G401 (cell line): Measurements from ENCODE around the gene MYO1F. TPM values are rescaled to one million over a fixed set of nuclear protein-coding genes. Genes with fewer than 3 reads are reported as not detected.
"Not testable (repeated sequence)": the region's sequence is repeated elsewhere in the genome, so short reads cannot be mapped to it uniquely, and the experiment has no call there.

Experiments used
- DNase-seq: peaks from one replicate; pipeline ENCODE4 v3.0.0-alpha.2; 2015; ENCODE audit warnings: low spot score
- in situ Hi-C: cut with HindIII; loops from 2 replicates; pipeline ENCODE4 v1.10.0; 2016; ENCODE audit warnings: low sequenced_read_pairs, mixed read lengths
- total RNA-seq: library from RNA; depleted of rRNA; stranded (reverse); fragments of >200 nt; shearing (Covaris generic); gene quantifications from 2 replicates; pipeline ENCODE4 v1.2.3, GENCODE V29; 2014

Gene MYO1F
- total RNA-seq, 1 experiment from 2014 or later = not detected

- in situ Hi-C loops = no loop called here
- DNase-seq = no peak
Measured at GRCh38 chr19:8605514-8605913, 28.3 kb upstream of the MYO1F start.

- in situ Hi-C loops = no loop called here
- no peak for DNase-seq
Measured at GRCh38 chr19:8601796-8602195, 24.6 kb upstream of the MYO1F start.

- no peak for DNase-seq
- in situ Hi-C loops = no loop called here
Measured at GRCh38 chr19:8600816-8601215, 23.6 kb upstream of the MYO1F start.

GRCh38 chr19:8600064-8600463, 22.8 kb upstream of the MYO1F start:
- DNase-seq = no peak
- in situ Hi-C loops = no loop called here

- DNase-seq = no peak
- in situ Hi-C loops = no loop called here
Measured at GRCh38 chr19:8596168-8596567, 18.9 kb upstream of the MYO1F start.

GRCh38 chr19:8595651-8596050, 18.4 kb upstream of the MYO1F start:
- in situ Hi-C loops = no loop called here
- no peak for DNase-seq

GRCh38 chr19:8593931-8594330, 16.7 kb upstream of the MYO1F start:
- in situ Hi-C loops = no loop called here
- DNase-seq = no peak

GRCh38 chr19:8592231-8593009, 15.2 kb upstream of the MYO1F start:
- in situ Hi-C loops = no loop called here
- DNase-seq = peak; percentile 22

- DNase-seq = no peak
- in situ Hi-C loops = no loop called here
Measured at GRCh38 chr19:8589177-8589714, 12.0 kb upstream of the MYO1F start.

- DNase-seq = no peak
- in situ Hi-C loops = no loop called here
Measured at GRCh38 chr19:8585894-8586750, 8.9 kb upstream of the MYO1F start.

GRCh38 chr19:8584965-8585893, 8.0 kb upstream of the MYO1F start:
- in situ Hi-C loops = no loop called here
- DNase-seq = no peak

GRCh38 chr19:8580710-8581281, 3.6 kb upstream of the MYO1F start:
- DNase-seq = peak; percentile 28
- in situ Hi-C loops = no loop called here

GRCh38 chr19:8578642-8579265, 1.5 kb upstream of the MYO1F start:
- peak; percentile 35 for DNase-seq
- in situ Hi-C loops = no loop called here

GRCh38 chr19:8577741-8578140, 499 bp upstream of the MYO1F start:
- in situ Hi-C loops = no loop called here
- no peak for DNase-seq

GRCh38 chr19:8576273-8576993, 809 bp downstream of the MYO1F start:
- in situ Hi-C loops = no loop called here
- DNase-seq = no peak

GRCh38 chr19:8575467-8575997, 1.7 kb downstream of the MYO1F start:
- no peak for DNase-seq
- in situ Hi-C loops = no loop called here

- in situ Hi-C loops, DNase-seq: not testable (repeated sequence)
Measured at GRCh38 chr19:8574619-8574922, 2.7 kb downstream of the MYO1F start.

GRCh38 chr19:8573316-8573715, 3.9 kb downstream of the MYO1F start:
- in situ Hi-C loops = no loop called here
- no peak for DNase-seq
